SU-DHL-6 (cell line): Measurements from ENCODE around the gene DPP4.
"Not testable (repeated sequence)": the region's sequence is repeated elsewhere in the genome, so short reads cannot be mapped to it uniquely, and the experiment has no call there.

Source experiments
- H2AFZ ChIP-seq: fragments of 200-600 bp; sonication (generic); 2 replicates; pipeline ENCODE4 v1.6.1; 2014; ENCODE audit warnings: low read depth, mild to moderate bottlenecking, moderate library complexity, mixed read lengths, antibody characterized with exemption, low read length; ENCODE audit not compliant: severe bottlenecking
- H3F3A ChIP-seq: fragments of 200-600 bp; shearing (Covaris generic); 2 replicates; pipeline ENCODE4 v1.6.0; 2016; ENCODE audit warnings: antibody characterized with exemption, mild to moderate bottlenecking; ENCODE audit not compliant: insufficient read depth
- H3K27ac ChIP-seq: fragments of 200-600 bp; sonication (generic); 2 replicates; pipeline ENCODE4 v1.5.1; 2016; ENCODE audit warnings: low read depth, mild to moderate bottlenecking, low read length, moderate library complexity, mixed read lengths
- H3K27me3 ChIP-seq: fragments of 200-600 bp; sonication (generic), shearing (Covaris generic); 2 replicates; pipeline ENCODE4 v1.6.0; 2014; ENCODE audit warnings: mild to moderate bottlenecking, low read length
- H3K36me3 ChIP-seq: fragments of 200-600 bp; sonication (generic); 2 replicates; pipeline ENCODE4 v1.6.1; 2014; ENCODE audit warnings: mild to moderate bottlenecking, low read length, mixed read lengths
- H3K4me2 ChIP-seq: fragments of 300-600, 200-600 bp; shearing (Covaris generic), sonication (generic); 2 replicates; pipeline ENCODE4 v1.6.0; 2014; ENCODE audit warnings: low read length, low read depth, mild to moderate bottlenecking; ENCODE audit not compliant: poor library complexity, severe bottlenecking
- H3K4me3 ChIP-seq: fragments of 200-600 bp; sonication (generic); 2 replicates; pipeline ENCODE4 v1.5.1; 2014; ENCODE audit warnings: antibody characterized with exemption, low read length, mild to moderate bottlenecking, mixed read lengths; ENCODE audit not compliant: insufficient read depth, poor library complexity, severe bottlenecking
- H3K79me2 ChIP-seq: fragments of 200-600 bp; sonication (generic); 2 replicates; pipeline ENCODE4 v1.6.1; 2014; ENCODE audit warnings: mild to moderate bottlenecking, low read length, moderate library complexity; ENCODE audit not compliant: insufficient read depth
- H3K9ac ChIP-seq: fragments of 200-600 bp; sonication (generic); 2 replicates; pipeline ENCODE4 v1.7.0; 2014; ENCODE audit warnings: mild to moderate bottlenecking, low read length
- H3K9me2 ChIP-seq: fragments of 200-600 bp; sonication (generic); replicated peaks from 2 replicates; pipeline ENCODE4 v1.6.1; 2014; ENCODE audit warnings: low read length; ENCODE audit not compliant: insufficient read depth
- H3K9me3 ChIP-seq: fragments of 200-600 bp; sonication (generic); 2 replicates; pipeline ENCODE4 v1.6.1; 2014; ENCODE audit warnings: low read length, mixed read lengths; ENCODE audit not compliant: insufficient read depth
- H4K20me1 ChIP-seq: fragments of 200-600 bp; sonication (generic); 2 replicates; pipeline ENCODE4 v1.6.1; 2014; ENCODE audit warnings: low read depth, mild to moderate bottlenecking, antibody characterized with exemption, low read length, moderate library complexity, mixed read lengths
- EZH2phosphoT487 ChIP-seq: fragments of 200-600 bp; sonication (generic), shearing (Covaris generic); conservative IDR thresholded peaks from 2 replicates; pipeline ENCODE4 v1.6.1; 2018; ENCODE audit warnings: mild to moderate bottlenecking, antibody characterized with exemption, low read length, moderate library complexity, mixed read lengths
- TF ChIP-seq, protein P1 (sequence below): fragments of 200-600 bp; sonication (generic); IDR thresholded peaks from one replicate; pipeline ENCODE4 v1.5.1; 2017; ENCODE audit warnings: antibody characterized with exemption, mild to moderate bottlenecking, low read length, moderate library complexity; ENCODE audit not compliant: insufficient read depth, poor library complexity, severe bottlenecking

The DPP4 gene

DNA sequence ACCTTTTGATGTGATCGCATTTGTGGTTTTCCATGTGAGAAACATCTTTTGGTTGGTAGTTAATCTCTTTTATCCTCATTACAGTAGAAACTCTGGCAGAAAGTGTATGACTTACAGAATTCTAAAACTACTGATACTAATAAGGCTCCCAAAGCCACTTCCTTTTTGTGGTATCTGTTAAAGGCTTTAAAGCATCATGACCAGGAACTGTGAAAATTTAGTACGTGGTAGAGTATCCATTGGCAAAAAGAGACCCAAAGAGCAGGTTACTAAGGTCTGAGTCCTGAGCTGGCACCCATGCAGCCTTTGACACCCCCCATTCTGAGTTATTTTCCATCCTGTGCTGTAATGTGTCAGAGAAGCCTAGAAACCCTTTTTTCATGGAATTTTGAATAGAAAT, 94.5 kb downstream of the DPP4 start:
- Histone ChIP-seq H3K4me2 (no peak overlapping the region), H3K9ac (no peak overlapping the region), H3F3A (no peaks in the 10 kb centered on the region), H3K36me3 (no peaks in the 10 kb centered on the region), H3K27ac (no peak overlapping the region), H3K4me3 (no peak overlapping the region), H3K9me2 (no peaks in the 10 kb centered on the region), H4K20me1 (no peaks in the 10 kb centered on the region), H2AFZ (no peak overlapping the region), H3K27me3 (no peaks in the 10 kb centered on the region), H3K79me2 (no peaks in the 10 kb centered on the region), H3K9me3 (no peaks in the 10 kb centered on the region)
- TF ChIP-seq, protein P1, sequence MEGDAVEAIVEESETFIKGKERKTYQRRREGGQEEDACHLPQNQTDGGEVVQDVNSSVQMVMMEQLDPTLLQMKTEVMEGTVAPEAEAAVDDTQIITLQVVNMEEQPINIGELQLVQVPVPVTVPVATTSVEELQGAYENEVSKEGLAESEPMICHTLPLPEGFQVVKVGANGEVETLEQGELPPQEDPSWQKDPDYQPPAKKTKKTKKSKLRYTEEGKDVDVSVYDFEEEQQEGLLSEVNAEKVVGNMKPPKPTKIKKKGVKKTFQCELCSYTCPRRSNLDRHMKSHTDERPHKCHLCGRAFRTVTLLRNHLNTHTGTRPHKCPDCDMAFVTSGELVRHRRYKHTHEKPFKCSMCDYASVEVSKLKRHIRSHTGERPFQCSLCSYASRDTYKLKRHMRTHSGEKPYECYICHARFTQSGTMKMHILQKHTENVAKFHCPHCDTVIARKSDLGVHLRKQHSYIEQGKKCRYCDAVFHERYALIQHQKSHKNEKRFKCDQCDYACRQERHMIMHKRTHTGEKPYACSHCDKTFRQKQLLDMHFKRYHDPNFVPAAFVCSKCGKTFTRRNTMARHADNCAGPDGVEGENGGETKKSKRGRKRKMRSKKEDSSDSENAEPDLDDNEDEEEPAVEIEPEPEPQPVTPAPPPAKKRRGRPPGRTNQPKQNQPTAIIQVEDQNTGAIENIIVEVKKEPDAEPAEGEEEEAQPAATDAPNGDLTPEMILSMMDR = no peak
- no peak for TF ChIP-seq EZH2phosphoT487

DNA sequence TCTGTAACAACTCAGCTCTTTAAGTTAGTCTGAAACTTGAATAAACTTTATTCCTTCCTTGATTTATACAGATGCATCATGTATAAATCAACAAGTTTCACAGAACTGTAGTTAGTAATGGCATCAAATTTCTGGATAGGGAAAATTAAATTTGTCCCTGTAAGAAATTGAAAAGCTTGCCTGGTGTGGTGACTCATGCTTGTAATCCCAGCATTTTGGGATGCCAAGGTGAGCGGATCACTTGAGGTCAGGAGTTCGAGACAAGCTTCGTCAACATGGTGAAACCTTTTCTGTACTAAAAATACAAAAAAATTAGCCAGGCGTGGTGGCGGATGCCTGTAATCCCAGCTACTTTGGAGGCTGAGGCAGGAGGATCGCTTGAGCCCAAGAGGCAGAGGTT, 96.1 kb downstream of the DPP4 start:
- H4K20me1 ChIP-seq, H3F3A ChIP-seq, H3K9ac ChIP-seq, H3K4me2 ChIP-seq, H3K9me3 ChIP-seq, H2AFZ ChIP-seq, H3K27ac ChIP-seq, H3K79me2 ChIP-seq, H3K27me3 ChIP-seq, H3K4me3 ChIP-seq, H3K9me2 ChIP-seq, H3K36me3 ChIP-seq: not testable (repeated sequence)

DNA sequence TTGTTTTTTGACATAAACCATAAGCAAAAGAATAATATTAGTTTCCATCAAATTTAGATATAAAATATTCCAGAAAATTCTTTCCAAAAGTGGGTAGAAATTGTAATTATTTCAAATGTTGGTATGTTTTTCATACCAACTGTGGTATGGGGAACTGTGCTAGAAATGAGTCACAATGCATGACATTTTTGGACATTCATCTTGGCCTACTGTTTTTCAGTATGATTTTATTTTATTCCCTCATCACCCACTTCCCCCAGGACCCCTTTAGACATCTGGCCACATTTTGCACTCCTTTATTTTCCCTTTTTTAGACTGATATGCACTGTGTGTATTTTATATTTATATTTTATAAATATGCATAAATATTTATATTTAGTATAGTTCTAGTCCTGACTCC, 97.1 kb downstream of the DPP4 start:
- Histone ChIP-seq H3K4me2 (no peak overlapping the region), H4K20me1 (no peaks in the 10 kb centered on the region), H3K9me3 (no peaks in the 10 kb centered on the region), H3K4me3 (no peak overlapping the region), H3K27me3 (no peaks in the 10 kb centered on the region), H3K79me2 (no peaks in the 10 kb centered on the region), H3K36me3 (no peaks in the 10 kb centered on the region), H2AFZ (no peak overlapping the region), H3F3A (no peaks in the 10 kb centered on the region), H3K27ac (no peak overlapping the region), H3K9ac (no peak overlapping the region), H3K9me2 (no peaks in the 10 kb centered on the region)
- TF ChIP-seq EZH2phosphoT487 = no peak
- TF ChIP-seq, protein P1 = no peak

DNA sequence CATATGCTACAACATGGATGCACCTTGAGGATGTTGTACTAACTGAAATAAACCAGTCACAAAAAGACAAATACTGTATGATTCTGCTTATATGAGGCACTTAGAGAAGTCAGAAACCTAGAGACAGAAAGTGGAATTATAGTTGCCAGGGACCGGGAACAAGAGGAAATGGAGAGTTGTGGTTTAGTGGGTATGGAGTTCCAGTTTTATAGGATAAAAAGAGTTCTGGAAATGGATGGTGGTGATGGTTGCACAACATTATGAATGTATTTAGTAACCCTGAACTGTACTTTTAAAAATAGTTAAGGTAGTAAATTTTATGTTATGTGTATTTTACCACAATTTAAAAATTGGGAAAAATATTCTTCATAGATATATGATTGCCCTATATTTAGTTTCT, 97.7 kb downstream of the DPP4 start:
- Histone ChIP-seq H3F3A (no peaks in the 10 kb centered on the region), H4K20me1 (no peaks in the 10 kb centered on the region), H3K4me2 (no peak overlapping the region), H3K4me3 (no peak overlapping the region), H3K9ac (no peak overlapping the region), H3K79me2 (no peaks in the 10 kb centered on the region), H3K9me2 (no peaks in the 10 kb centered on the region), H3K36me3 (no peaks in the 10 kb centered on the region), H3K9me3 (no peaks in the 10 kb centered on the region), H2AFZ (no peak overlapping the region), H3K27ac (no peak overlapping the region), H3K27me3 (no peaks in the 10 kb centered on the region)
- no peak for TF ChIP-seq EZH2phosphoT487
- TF ChIP-seq, protein P1 = no peak
